CD4-positive, alpha-beta T cell (primary cell): ENCODE data around the gene OR10P1. TPM values are rescaled to one million over a fixed set of nuclear protein-coding genes. Genes with fewer than 3 reads are reported as not detected.

Source experiments
- ATAC-seq: fragments of 200-7000 bp; cut with Tn5 transposase; one replicate; pipeline ENCODE4 v1.10.0; 2022; ENCODE audit warnings: mild to moderate bottlenecking; ENCODE audit not compliant: poor library complexity
- CTCF ChIA-PET: fragments of 350-600 bp; sonication (Branson Sonifier 250); formaldehyde crosslinking; loops from one replicate; lab custom pipeline; 2021; ENCODE audit warnings: antibody characterized with exemption, inconsistent platforms; lab: Charles Lee
- POLR2A ChIA-PET: fragments of 350-600 bp; sonication (Branson Sonifier 250); formaldehyde crosslinking; loops from one replicate; lab custom pipeline; 2021; ENCODE audit warnings: antibody characterized with exemption, inconsistent platforms; lab: Charles Lee
- DNase-seq, 14 experiments: peaks; one replicate each; pipeline ENCODE4 v3.0.0-alpha.2; 2013 to 2020; ENCODE audit warnings: mixed read lengths in 2 of 14
- H3K27ac ChIP-seq, 2 donors: one replicate each; pipeline versions ENCODE4 v1.5.1 to v1.7.0; 2013; ENCODE audit warnings: low read length in 2 of 2, low read depth in 1 of 2, mild to moderate bottlenecking in 1 of 2
- H3K27me3 ChIP-seq, 2 experiments: 1 replicate in 1 of 2; 2 replicates in 1 of 2; pipeline versions ENCODE4 v1.6.1 to v1.7.0; 2013; ENCODE audit warnings: low read length in 2 of 2, control low read depth in 1 of 2, mild to moderate bottlenecking in 1 of 2, moderate library complexity in 1 of 2; ENCODE audit not compliant: insufficient read depth in 2 of 2, control insufficient read depth in 1 of 2
- H3K36me3 ChIP-seq: one replicate; pipeline ENCODE4 v1.6.1; 2013; ENCODE audit warnings: low read length, control low read depth; ENCODE audit not compliant: insufficient read depth
- H3K4me1 ChIP-seq: one replicate; pipeline ENCODE4 v1.6.1; 2013; ENCODE audit warnings: low read length, control low read depth; ENCODE audit not compliant: insufficient read depth
- H3K4me3 ChIP-seq: one replicate; pipeline ENCODE4 v1.5.1; 2013; ENCODE audit warnings: mild to moderate bottlenecking, low read length, moderate library complexity
- H3K9me3 ChIP-seq, 2 experiments: 1 replicate in 1 of 2; 2 replicates in 1 of 2; pipeline versions ENCODE4 v1.6.1 to v1.7.0; 2013; ENCODE audit warnings: low read length in 2 of 2, mild to moderate bottlenecking in 2 of 2, control low read depth in 1 of 2, moderate library complexity in 1 of 2; ENCODE audit not compliant: control insufficient read depth in 1 of 2, insufficient read depth in 1 of 2
- H3K27ac Mint-ChIP-seq: one replicate; pipeline ENCODE4 v1.8.0; 2020; ENCODE audit warnings: mixed read lengths
- H3K27me3 Mint-ChIP-seq: one replicate; pipeline ENCODE4 v1.8.0; 2021; ENCODE audit warnings: mixed read lengths
- H3K36me3 Mint-ChIP-seq: one replicate; pipeline ENCODE4 v1.8.0; 2021; ENCODE audit warnings: low read depth, mixed read lengths
- H3K4me1 Mint-ChIP-seq: one replicate; pipeline ENCODE4 v1.8.0; 2021; ENCODE audit warnings: low read depth, mixed read lengths
- H3K4me3 Mint-ChIP-seq: one replicate; pipeline ENCODE4 v1.8.0; 2020; ENCODE audit warnings: mild to moderate bottlenecking, mixed read lengths
- H3K9me3 Mint-ChIP-seq: one replicate; pipeline ENCODE4 v1.8.0; 2020; ENCODE audit warnings: mixed read lengths
- CTCF ChIP-seq: fragments of 200-600 bp; IDR thresholded peaks from one replicate; pipeline ENCODE4 v1.8.0; 2022; ENCODE audit warnings: antibody characterized with exemption, mild to moderate bottlenecking
- intact Hi-C, 2 experiments: fragments of 100-400 bp; cut with DNase I in 1 of 2; cut with micrococcal nuclease in 1 of 2; formaldehyde crosslinking; loops; one replicate each; pipeline versions ENCODE4 v1.15.1 to v1.9.0; 2023 to 2025; cut with DNase I, micrococcal nuclease
- total RNA-seq, 174 experiments: library from RNA in 2 of 174; stranded (reverse) in 2 of 174; gene quantifications; one replicate each; pipeline ENCODE4 v1.2.3 and lab custom pipeline; 2021 to 2026

OR10P1 gene
- total RNA-seq, 2 experiments from 2014 or later: not detected

GRCh38 chr12:55629058-55629841 lies 7.4 kb upstream of the OR10P1 start:
- no peaks in the 10 kb centered on the region for H3K27me3 Mint-ChIP-seq
- H3K36me3 Mint-ChIP-seq: no peaks in the 10 kb centered on the region
- H3K9me3 Mint-ChIP-seq: no peaks in the 10 kb centered on the region
- DNase-seq (no peak), ATAC-seq (no peak)
- Histone ChIP-seq H3K4me3 (no peak overlapping the region), H3K4me1 (peaks cover 4% of the 10 kb centered on the region), H3K9me3 (no peaks in the 10 kb centered on the region), H3K27me3 (no peaks in the 10 kb centered on the region), H3K36me3 (no peaks in the 10 kb centered on the region), H3K27ac (no peak overlapping the region)
- POLR2A ChIA-PET: no interaction called here
- CTCF ChIA-PET: interaction anchor here (0.9 kb wide), 1 partner anchor 27 kb away, joined by 3 read pairs; no protein-coding TSS in a partner anchor
- no peak overlapping the region for H3K4me3 Mint-ChIP-seq
- no peak overlapping the region for H3K27ac Mint-ChIP-seq
- intact Hi-C loops: no loop called here
- TF ChIP-seq CTCF: no peak
- H3K4me1 Mint-ChIP-seq: peaks cover 4% of the 10 kb centered on the region

- H3K9me3 ChIP-seq: no peaks in the 10 kb centered on the region
- no peak overlapping the region for H3K4me3 ChIP-seq
- H3K4me1 ChIP-seq: peaks cover 4% of the 10 kb centered on the region
- H3K36me3 Mint-ChIP-seq: no peaks in the 10 kb centered on the region
- intact Hi-C loops: no loop called here
- no peaks in the 10 kb centered on the region for H3K27me3 ChIP-seq
- no peak overlapping the region for H3K27ac ChIP-seq
- CTCF ChIA-PET: interaction anchor here (1.6 kb wide), 1 partner anchor 25 kb away, joined by 3 read pairs; no protein-coding TSS in a partner anchor
- no peak for ATAC-seq
- no peak for TF ChIP-seq CTCF
- DNase-seq: no peak
- H3K36me3 ChIP-seq: no peaks in the 10 kb centered on the region
- H3K27me3 Mint-ChIP-seq: no peaks in the 10 kb centered on the region
- no peak overlapping the region for H3K27ac Mint-ChIP-seq
- POLR2A ChIA-PET: no interaction called here
- H3K4me3 Mint-ChIP-seq: no peak overlapping the region
- H3K9me3 Mint-ChIP-seq: no peaks in the 10 kb centered on the region
- H3K4me1 Mint-ChIP-seq: peaks cover 4% of the 10 kb centered on the region
Observed at GRCh38 chr12:55631056-55631455, 5.6 kb upstream of the OR10P1 start.

GRCh38 chr12:55631733-55632132 lies 5.0 kb upstream of the OR10P1 start:
- TF ChIP-seq CTCF: no peak
- H3K27me3 ChIP-seq: no peaks in the 10 kb centered on the region
- H3K36me3 ChIP-seq: no peaks in the 10 kb centered on the region
- no peak overlapping the region for H3K4me3 ChIP-seq
- CTCF ChIA-PET: interaction anchor here (1.6 kb wide), 1 partner anchor 24 kb away, joined by 3 read pairs; no protein-coding TSS in a partner anchor
- Mint-ChIP-seq H3K9me3 (no peaks in the 10 kb centered on the region), H3K4me1 (peaks cover 4% of the 10 kb centered on the region), H3K36me3 (no peaks in the 10 kb centered on the region), H3K27me3 (peaks cover under 1% of the 10 kb centered on the region), H3K4me3 (no peak overlapping the region), H3K27ac (no peak overlapping the region)
- intact Hi-C loops: no loop called here
- ATAC-seq (no peak), DNase-seq (peak in 1 of 14 experiments; percentile 17)
- no peak overlapping the region for H3K27ac ChIP-seq
- POLR2A ChIA-PET: no interaction called here
- H3K9me3 ChIP-seq: no peaks in the 10 kb centered on the region
- peaks cover 8% of the 10 kb centered on the region for H3K4me1 ChIP-seq
